ENCODE measurements around the gene NCKAP5. TPM values are rescaled to one million over a fixed set of nuclear protein-coding genes. Genes with fewer than 3 reads are reported as not detected.

NCKAP5 gene
- total RNA-seq, 1 experiment from 2014 or later: not detected

GRCh38 chr2:133148187-133148586 lies 420.1 kb downstream of the NCKAP5 start:
- no peak for TF ChIP-seq CTCF (IDR thresholded peaks at IDR 0.05; ENCODE audit: unreplicated experiment)
- Mint-ChIP-seq H3K27me3 (ENCODE audit: insufficient read depth, unreplicated experiment) (no peaks in the 10 kb centered on the region), H3K4me1 (ENCODE audit: insufficient read depth, unreplicated experiment) (no peaks in the 10 kb centered on the region), H3K27ac (ENCODE audit: low read depth, unreplicated experiment) (no peak overlapping the region), H3K36me3 (ENCODE audit: insufficient read depth, unreplicated experiment) (no peaks in the 10 kb centered on the region), H3K4me3 (ENCODE audit: unreplicated experiment) (no peak overlapping the region), H3K9me3 (ENCODE audit: unreplicated experiment) (peaks cover 16% of the 10 kb centered on the region)
- CTCF ChIA-PET: interaction anchor here (0.5 to 1.9 kb wide), 4 partner anchors 15 to 824 kb away, joined by 3 to 19 read pairs (median 4); no protein-coding TSS in a partner anchor
- no TSS peak for BruUV-seq (replicated peaks)
- POLR2A ChIA-PET: no interaction called here
- no peak for DNase-seq (ENCODE audit: unreplicated experiment)
- intact Hi-C loops (cut with micrococcal nuclease): no loop called here

GRCh38 chr2:133146893-133147292 lies 421.4 kb downstream of the NCKAP5 start:
- no peak overlapping the region for H3K27ac Mint-ChIP-seq (ENCODE audit: low read depth, unreplicated experiment)
- no peaks in the 10 kb centered on the region for H3K4me1 Mint-ChIP-seq (ENCODE audit: insufficient read depth, unreplicated experiment)
- H3K36me3 Mint-ChIP-seq (ENCODE audit: insufficient read depth, unreplicated experiment): no peaks in the 10 kb centered on the region
- peaks cover 16% of the 10 kb centered on the region for H3K9me3 Mint-ChIP-seq (ENCODE audit: unreplicated experiment)
- CTCF ChIA-PET: interaction anchor here (0.7 to 1.9 kb wide), 5 partner anchors 14 to 601 kb away, joined by 3 to 19 read pairs (median 4); no protein-coding TSS in a partner anchor
- no TSS peak for BruUV-seq (replicated peaks)
- TF ChIP-seq CTCF (IDR thresholded peaks at IDR 0.05; ENCODE audit: unreplicated experiment): no peak
- no peak for DNase-seq (ENCODE audit: unreplicated experiment)
- POLR2A ChIA-PET: interaction anchor here (0.6 kb wide), 1 partner anchor 14 kb away, joined by 3 read pairs; no protein-coding TSS in a partner anchor
- no peaks in the 10 kb centered on the region for H3K27me3 Mint-ChIP-seq (ENCODE audit: insufficient read depth, unreplicated experiment)
- H3K4me3 Mint-ChIP-seq (ENCODE audit: unreplicated experiment): no peak overlapping the region
- intact Hi-C loops (cut with micrococcal nuclease): no loop called here

GRCh38 chr2:133143645-133144044 lies 424.6 kb downstream of the NCKAP5 start:
- H3K9me3 Mint-ChIP-seq (ENCODE audit: unreplicated experiment): peaks cover 8% of the 10 kb centered on the region
- intact Hi-C loops (cut with micrococcal nuclease): no loop called here
- BruUV-seq (replicated peaks): no TSS peak
- CTCF ChIA-PET: interaction anchor here (0.6 kb wide), 1 partner anchor 295 kb away, joined by 4 read pairs; no protein-coding TSS in a partner anchor
- TF ChIP-seq CTCF (IDR thresholded peaks at IDR 0.05; ENCODE audit: unreplicated experiment): no peak
- H3K4me3 Mint-ChIP-seq (ENCODE audit: unreplicated experiment): no peak overlapping the region
- POLR2A ChIA-PET: no interaction called here
- H3K27me3 Mint-ChIP-seq (ENCODE audit: insufficient read depth, unreplicated experiment): no peaks in the 10 kb centered on the region
- no peak overlapping the region for H3K27ac Mint-ChIP-seq (ENCODE audit: low read depth, unreplicated experiment)
- DNase-seq (ENCODE audit: unreplicated experiment): no peak
- no peaks in the 10 kb centered on the region for H3K36me3 Mint-ChIP-seq (ENCODE audit: insufficient read depth, unreplicated experiment)
- no peaks in the 10 kb centered on the region for H3K4me1 Mint-ChIP-seq (ENCODE audit: insufficient read depth, unreplicated experiment)

- intact Hi-C loops (cut with micrococcal nuclease): no loop called here
- H3K4me1 Mint-ChIP-seq (ENCODE audit: insufficient read depth, unreplicated experiment): no peaks in the 10 kb centered on the region
- no peak overlapping the region for H3K27ac Mint-ChIP-seq (ENCODE audit: low read depth, unreplicated experiment)
- BruUV-seq (replicated peaks): no TSS peak
- no peaks in the 10 kb centered on the region for H3K36me3 Mint-ChIP-seq (ENCODE audit: insufficient read depth, unreplicated experiment)
- ChIA-PET CTCF (interaction anchor here (0.7 to 1.6 kb wide), 4 partner anchors 29 to 603 kb away, joined by 3 to 4 read pairs (median 3); no protein-coding TSS in a partner anchor), POLR2A (no interaction called here)
- H3K27me3 Mint-ChIP-seq (ENCODE audit: insufficient read depth, unreplicated experiment): no peaks in the 10 kb centered on the region
- peaks cover 15% of the 10 kb centered on the region for H3K9me3 Mint-ChIP-seq (ENCODE audit: unreplicated experiment)
- no peak overlapping the region for H3K4me3 Mint-ChIP-seq (ENCODE audit: unreplicated experiment)
- TF ChIP-seq CTCF (IDR thresholded peaks at IDR 0.05; ENCODE audit: unreplicated experiment): no peak
- DNase-seq (ENCODE audit: unreplicated experiment): no peak
Observed at GRCh38 chr2:133142087-133142486, 426.2 kb downstream of the NCKAP5 start.

Data from MCF 10A (cell line).